Suppressor macrophage treated with lipopolysaccharide for 1 hour (primary cell): ENCODE measurements around the gene ZDHHC11B.
"Not testable (repeated sequence)": the region's sequence is repeated elsewhere in the genome, so short reads cannot be mapped to it uniquely, and the experiment has no call there.

ENCODE experiments used
- DNase-seq, 3 donors: peaks; one replicate each; pipeline ENCODE4 v3.0.0-alpha.2; 2020 to 2022

Gene ZDHHC11B

GRCh38 chr5:751992-752391 is 32.5 kb downstream of the ZDHHC11B start:
- not testable (repeated sequence) for DNase-seq

GRCh38 chr5:751496-751895 is 33.0 kb downstream of the ZDHHC11B start:
- DNase-seq: no peak

- DNase-seq: not testable (repeated sequence)
Measured at GRCh38 chr5:750226-750625, 34.3 kb downstream of the ZDHHC11B start.

DNA sequence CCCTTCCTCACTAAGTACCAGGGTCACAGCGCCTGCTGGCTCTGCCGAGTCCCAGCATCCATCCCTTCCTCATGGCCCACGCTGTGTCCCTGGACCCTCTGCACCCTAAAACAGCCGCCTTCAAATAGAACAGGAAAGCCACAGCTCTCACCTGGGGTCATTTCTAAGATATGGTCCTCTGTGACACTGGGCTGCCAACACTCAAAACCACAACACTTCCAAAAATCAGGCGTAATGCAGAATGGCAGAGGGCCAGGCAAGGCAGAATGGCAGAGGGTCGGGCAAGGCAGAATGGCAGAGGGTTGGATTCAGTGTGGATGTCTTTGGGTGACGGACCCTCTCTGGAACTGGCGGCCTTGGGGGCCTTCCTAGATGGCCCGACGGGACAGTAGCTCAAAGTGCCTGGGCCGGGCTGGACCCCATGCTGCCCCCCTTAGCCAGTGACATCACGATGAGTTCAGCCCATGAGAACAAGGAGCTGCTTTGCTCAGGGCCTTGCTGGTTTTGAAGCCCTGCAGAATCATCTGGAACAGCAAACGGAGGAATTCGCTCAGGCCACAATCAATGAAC is 35.3 kb downstream of the ZDHHC11B start:
- no peak for DNase-seq

GRCh38 chr5:748011-748980 is 36.2 kb downstream of the ZDHHC11B start:
- not testable (repeated sequence) for DNase-seq

DNA sequence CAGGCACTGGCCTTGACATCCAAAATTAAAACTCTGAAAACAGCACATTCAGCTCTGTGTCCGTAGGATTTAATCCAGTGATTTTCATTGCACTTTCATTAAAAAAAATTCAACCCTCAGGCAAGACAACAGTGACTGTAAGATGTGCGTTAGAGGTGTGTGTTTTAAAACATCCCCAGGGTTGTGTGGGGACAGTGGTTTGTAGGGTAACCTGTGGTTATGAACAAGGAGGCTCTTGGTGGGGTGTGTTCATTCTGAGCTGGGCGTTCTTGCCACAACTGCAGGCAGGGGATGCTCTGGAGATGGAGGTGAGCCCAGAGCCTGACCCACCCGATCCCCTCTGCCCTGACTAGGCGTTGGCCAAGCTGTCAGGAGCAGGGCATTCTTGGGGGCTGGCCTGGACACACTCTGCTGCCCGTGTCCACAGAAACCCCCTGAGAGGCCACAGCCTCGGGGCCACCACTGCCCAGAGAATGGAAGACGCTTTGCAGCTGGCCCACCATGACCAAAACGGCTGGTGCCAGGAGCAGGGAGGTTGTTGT is 37.2 kb downstream of the ZDHHC11B start:
- not testable (repeated sequence) for DNase-seq

DNA sequence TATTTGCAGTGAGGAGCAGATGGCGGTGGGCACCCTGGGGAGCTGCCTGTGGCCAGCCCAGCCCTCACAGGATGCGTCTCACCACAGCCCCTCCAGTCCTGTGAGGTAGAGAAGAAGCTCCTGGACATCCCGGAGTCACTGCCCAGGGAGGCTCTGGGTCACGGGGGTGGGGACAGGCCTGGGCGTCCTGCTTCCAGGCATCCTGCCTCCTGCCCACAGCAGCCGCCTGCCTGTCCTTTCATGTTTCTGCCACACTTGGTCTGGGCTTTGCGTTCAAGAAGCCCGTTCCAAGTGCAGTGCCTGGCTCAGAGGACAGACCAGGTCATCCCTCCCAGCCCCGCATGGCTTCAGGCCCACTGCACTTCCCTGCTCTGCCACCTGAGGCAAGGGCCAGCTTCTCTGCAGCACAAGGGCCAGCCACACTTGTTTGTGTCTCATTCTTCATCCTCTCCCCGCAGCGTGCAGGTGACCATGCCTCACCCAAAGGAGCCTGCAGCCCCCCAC is 38.2 kb downstream of the ZDHHC11B start:
- DNase-seq: no peak

DNA sequence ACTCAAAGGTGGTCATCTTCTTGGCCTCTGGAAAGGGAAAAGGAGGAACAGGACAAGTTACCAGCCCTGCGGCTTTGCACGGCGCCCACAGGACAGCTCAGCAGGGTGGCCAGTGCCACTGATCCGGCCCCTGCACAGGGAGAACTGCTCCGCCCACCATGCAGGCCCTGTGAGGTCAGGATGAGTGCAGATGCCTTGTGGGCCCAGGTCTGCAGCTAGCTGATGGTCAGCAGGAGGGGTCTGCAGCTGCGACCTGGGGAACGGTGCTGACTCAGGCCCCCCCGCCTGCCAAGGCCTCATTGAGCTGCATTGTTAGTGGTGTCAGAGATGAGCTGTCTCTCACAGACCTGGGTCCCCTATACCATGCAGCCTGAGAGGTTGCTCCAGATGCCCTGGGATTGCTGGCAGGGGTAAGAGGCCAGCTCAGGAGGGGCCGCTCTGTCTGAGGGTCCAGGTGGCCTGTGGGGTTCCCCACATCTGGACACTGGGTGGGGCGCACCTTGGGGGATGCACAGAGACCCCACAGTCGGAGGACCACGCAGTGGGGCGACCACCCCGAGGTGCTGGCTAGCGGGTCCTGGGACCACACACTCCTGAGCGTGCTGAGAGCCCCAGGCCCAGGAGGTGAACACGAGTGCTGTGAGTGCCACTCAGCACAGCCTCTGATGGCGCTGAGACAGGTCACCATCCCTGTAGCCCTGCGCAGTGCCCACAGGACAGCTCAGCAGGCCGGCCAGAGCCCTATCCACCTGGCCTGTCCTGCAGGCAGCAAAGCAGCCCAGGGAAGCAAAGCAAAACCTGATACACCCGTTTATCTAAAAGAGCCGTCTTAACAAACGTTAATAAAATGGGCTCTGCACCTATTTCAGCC is 39.0 kb downstream of the ZDHHC11B start:
- DNase-seq: not testable (repeated sequence)

DNA sequence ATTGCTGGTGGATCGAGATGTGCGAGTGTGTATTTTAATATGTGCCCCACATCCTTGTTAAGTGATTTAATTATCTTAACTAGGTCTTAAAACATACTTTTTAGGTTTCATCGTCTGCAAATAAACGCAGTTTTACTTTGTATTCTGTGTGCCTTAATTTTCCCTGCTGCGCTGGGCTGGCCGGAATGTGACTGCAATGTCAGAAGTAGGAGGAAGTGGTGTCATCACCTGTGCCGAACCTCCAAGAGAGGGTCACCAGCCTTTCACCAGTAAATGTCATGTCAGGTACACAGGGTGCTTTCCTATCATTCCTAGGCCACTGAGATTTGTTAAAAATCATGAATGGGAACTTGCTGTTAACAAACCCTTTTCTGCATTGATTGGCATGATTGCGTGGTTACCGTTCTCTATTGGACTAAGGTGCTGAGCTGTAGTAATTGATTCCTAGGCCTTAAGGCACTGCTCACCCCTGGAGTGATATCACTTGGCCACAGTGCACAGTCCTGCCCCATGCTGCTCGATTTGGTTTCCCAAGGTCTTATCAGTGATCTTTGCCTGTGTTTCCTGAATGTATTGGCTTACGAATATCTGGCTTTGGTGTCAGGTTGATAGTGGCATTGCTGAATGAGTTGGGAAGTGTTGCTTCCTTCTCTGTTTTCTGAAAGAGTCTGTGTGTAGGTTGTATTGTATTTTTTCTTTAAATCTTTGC is 40.7 kb downstream of the ZDHHC11B start:
- not testable (repeated sequence) for DNase-seq

GRCh38 chr5:742276-742675 is 42.3 kb downstream of the ZDHHC11B start:
- DNase-seq: not testable (repeated sequence)

DNA sequence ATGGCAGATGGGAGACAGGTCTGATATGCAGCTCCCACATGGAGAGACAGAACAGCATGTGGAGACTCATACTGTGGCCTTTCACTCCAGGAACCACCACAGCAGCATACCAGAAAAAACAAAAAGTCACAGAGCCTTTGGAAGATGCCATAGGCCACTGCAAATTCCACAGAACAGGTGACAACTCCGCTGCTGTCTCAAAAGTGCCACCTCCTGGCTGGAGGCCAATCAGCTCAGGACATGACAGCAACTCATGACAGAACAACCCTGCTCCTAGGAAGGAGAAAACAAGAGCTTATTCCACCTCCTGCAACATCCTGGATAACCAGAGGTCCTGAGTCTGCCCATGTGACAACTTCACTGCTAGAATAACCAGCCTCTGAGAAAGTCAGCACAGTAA is 50.4 kb downstream of the ZDHHC11B start:
- not testable (repeated sequence) for DNase-seq

DNA sequence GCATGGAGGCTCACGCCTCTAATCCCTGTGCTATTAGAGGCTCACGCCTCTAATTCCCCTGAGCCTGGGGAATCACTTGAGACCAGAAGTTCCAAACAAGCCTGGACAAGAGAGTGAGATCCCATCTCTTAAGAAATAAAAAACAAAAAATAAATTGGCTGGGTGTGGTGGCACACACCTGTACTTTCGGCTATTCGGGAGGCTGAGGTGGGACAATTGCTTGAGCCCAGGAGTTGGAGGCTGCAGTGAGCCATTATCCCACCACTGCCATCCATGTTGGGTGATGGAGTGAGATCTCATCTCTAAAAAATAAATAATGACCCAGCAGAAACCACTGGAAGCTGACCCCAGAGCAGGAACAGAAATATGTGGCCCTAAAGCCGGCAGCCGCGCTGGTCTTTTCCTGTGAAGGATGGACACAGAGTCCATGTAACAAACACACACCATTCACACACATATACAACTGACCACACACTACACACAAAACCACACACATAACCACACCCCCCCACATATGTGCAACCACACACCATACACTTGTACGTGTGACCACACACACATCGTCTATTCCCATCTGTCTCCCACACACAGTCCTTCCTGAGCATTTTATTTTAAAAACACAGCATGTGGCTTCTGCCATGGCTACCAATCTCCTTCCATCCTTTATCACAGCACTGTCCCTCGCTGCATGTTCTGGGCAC is 51.6 kb downstream of the ZDHHC11B start:
- not testable (repeated sequence) for DNase-seq

- DNase-seq: not testable (repeated sequence)
Measured at GRCh38 chr5:729225-729624, 55.3 kb downstream of the ZDHHC11B start.

- DNase-seq: not testable (repeated sequence)
Measured at GRCh38 chr5:727087-727486, 57.4 kb downstream of the ZDHHC11B start.

GRCh38 chr5:723865-724264 is 60.7 kb downstream of the ZDHHC11B start:
- DNase-seq: not testable (repeated sequence)

DNA sequence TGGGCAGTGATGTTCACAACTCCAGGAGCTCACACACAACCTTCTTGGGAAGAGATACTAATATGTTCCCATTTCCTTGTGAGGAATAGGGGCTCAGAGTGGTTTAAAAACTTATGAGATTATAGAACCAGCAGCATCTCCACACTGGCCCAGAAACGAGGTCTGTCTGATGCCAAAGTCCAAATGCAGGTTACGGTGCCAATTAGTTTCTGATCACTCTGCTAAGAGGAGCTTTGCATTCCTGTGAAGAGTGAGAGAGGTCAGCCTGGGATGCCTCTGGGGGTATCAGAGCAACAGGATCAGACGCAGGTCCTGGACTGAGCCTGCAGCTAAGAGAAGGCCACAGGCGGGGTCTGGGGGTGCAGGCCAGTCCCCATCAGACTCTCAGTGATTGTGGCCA is 61.2 kb downstream of the ZDHHC11B start:
- DNase-seq: not testable (repeated sequence)

DNA sequence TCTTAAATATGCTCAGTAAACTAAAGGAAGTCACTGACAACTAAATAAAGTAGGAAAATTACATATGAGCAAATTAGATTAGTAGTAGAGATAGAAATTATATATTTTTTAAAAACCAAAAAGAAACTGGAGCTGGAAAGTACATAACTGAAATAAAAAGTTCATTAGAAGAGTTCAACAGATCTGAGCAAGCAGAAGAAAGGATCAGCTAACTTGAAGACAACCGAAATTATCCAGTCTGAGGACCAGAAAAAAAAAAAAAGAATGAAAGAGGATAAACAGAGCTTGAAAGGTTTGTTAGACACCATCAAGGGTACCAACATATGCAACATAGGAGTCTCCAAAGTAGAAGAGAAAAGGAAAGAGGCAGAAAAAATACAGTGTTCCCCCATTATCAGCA is 65.2 kb downstream of the ZDHHC11B start:
- not testable (repeated sequence) for DNase-seq

GRCh38 chr5:717143-717542 is 67.4 kb downstream of the ZDHHC11B start:
- DNase-seq: no peak

DNA sequence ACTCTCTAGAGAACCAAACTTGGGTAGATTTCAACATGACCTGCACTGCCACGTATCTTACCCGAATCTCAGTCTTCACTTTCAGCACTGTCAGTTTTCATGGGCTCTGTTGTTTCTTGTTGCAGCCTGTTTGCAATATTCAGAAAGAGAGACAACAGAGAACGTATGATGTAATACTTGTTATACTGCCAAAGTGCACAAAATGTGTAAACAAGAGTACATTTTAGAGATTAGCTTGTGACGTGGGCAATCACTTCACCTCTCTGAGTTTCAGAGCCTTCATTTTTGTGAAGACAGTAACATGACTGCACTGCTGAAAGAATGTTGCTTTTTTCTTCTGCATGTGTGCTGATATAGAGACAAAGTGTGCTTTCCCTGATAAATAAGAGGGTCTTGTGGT is 67.8 kb downstream of the ZDHHC11B start:
- DNase-seq: not testable (repeated sequence)

DNA sequence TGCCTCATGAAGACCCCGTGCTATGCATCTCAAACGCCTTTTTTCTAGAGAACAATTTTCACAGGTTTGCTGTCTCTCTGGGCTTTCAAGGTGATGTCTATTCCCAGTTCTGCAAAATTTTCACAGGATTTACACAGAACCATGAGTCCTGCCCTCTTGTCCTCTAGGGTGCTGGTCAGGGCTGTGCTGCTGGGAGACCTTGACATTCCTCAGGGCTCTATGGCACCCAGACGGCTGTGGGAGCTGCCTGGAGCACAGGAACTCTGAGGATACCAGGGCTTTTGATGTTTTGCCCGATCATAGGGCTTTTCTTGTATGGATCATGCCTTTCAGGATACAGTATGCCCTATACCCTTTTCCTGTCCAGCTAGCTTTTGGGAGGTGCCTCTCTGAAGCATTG is 68.9 kb downstream of the ZDHHC11B start:
- DNase-seq: not testable (repeated sequence)
